ENCODE results near the gene LIPT2. TPM values are rescaled to one million over a fixed set of nuclear protein-coding genes. Genes with fewer than 3 reads are reported as not detected.

LIPT2 gene
- total and polyA plus RNA-seq, 2 of the 4 experiments (the other 2 are of a cell fraction), result 1.7 to 2.9 TPM

- TF ChIP-seq MAFK (IDR thresholded peaks at IDR 0.05; ENCODE audit: low read depth, low read length) (no peak), MXI1 (IDR thresholded peaks at IDR 0.05; ENCODE audit: borderline replicate concordance, low read depth, low read length) (no peak), FOS (IDR thresholded peaks at IDR 0.05; ENCODE audit: low read depth, low read length) (no peak), POLR2A (IDR thresholded peaks at IDR 0.05; ENCODE audit: low read depth, low read length) (no peak), SMC3 (IDR thresholded peaks at IDR 0.05; ENCODE audit: low read depth, low read length) (no peak), RFX5 (IDR thresholded peaks at IDR 0.05; ENCODE audit: low read depth, low read length) (no peak), BHLHE40 (IDR thresholded peaks at IDR 0.05; ENCODE audit: low read depth, low read length) (no peak), CEBPB (IDR thresholded peaks at IDR 0.05; ENCODE audit: low read depth, low read length) (no peak), MAZ (IDR thresholded peaks at IDR 0.05; ENCODE audit: borderline replicate concordance, low read depth, low read length) (no peak), USF2 (IDR thresholded peaks at IDR 0.05; ENCODE audit: low read depth, low read length) (no peak), RCOR1 (IDR thresholded peaks at IDR 0.05; ENCODE audit: insufficient replicate concordance, low read length) (no peak), CHD1 (IDR thresholded peaks at IDR 0.05; ENCODE audit: low read depth, low read length) (no peak), ELK1 (IDR thresholded peaks at IDR 0.05; ENCODE audit: borderline replicate concordance, low read depth, low read length) (no peak), NFE2L2 (IDR thresholded peaks at IDR 0.05; ENCODE audit: low read depth, low read length) (no peak), RAD21 (IDR thresholded peaks at IDR 0.05; ENCODE audit: low read length) (no peak), CTCF (conservative IDR thresholded peaks at IDR 0.05; ENCODE audit: low read depth, low read length) (no peak)
- no peak for DNase-seq
Observed at GRCh38 chr11:74447720-74448119, 45.8 kb downstream of the LIPT2 start.

More at GRCh38 chr11:74447720-74448119, 45.8 kb downstream of the LIPT2 start:
- H3K56ac ChIP-seq (ENCODE audit: extremely low read depth, insufficient read depth, low read length), result no peak overlapping the region
- ATAC-seq (ENCODE audit: low read depth), result no peak
- no peak overlapping the region for H3K4ac ChIP-seq (ENCODE audit: low read depth, low read length)
- no peaks in the 10 kb centered on the region for H3K9me3 ChIP-seq (ENCODE audit: control insufficient read depth, insufficient read depth, low read length)
- H3K27ac ChIP-seq (ENCODE audit: insufficient read depth, low read length), result no peak overlapping the region
- H3K18ac ChIP-seq (ENCODE audit: low read depth, low read length), result no peak overlapping the region
- POLR2A ChIA-PET (ENCODE audit: unreplicated experiment), result no interaction called here
- no peak overlapping the region for H4K91ac ChIP-seq (ENCODE audit: insufficient read depth, low read depth, low read length)
- no peak overlapping the region for H2AK5ac ChIP-seq (ENCODE audit: low read depth, low read length)
- no peak overlapping the region for H3K23ac ChIP-seq (ENCODE audit: low read depth, low read length)
- intact Hi-C loops (cut with micrococcal nuclease) (loop anchor here (10.0 kb wide), 1 partner anchor 123 kb away; no protein-coding TSS in a partner anchor), dilution Hi-C loops (cut with HindIII; ENCODE audit: low sequenced_read_pairs, unreplicated experiment) (no loop called here), in situ Hi-C loops (cut with MboI; ENCODE audit: low sequenced_read_pairs) (loop anchor here (10.0 kb wide), 1 partner anchor 483 kb away; no protein-coding TSS in a partner anchor)
- H3K4me3 ChIP-seq (ENCODE audit: insufficient read depth, low read depth, low read length), result no peak overlapping the region
- peaks cover 6% of the 10 kb centered on the region for H3K27me3 ChIP-seq (ENCODE audit: control insufficient read depth, insufficient read depth, low read length)
- H2AK9ac ChIP-seq (replicated peaks; ENCODE audit: low read depth, low read length, poor library complexity), result no peak overlapping the region
- H3K14ac ChIP-seq (replicated peaks; ENCODE audit: low read depth, low read length), result no peak overlapping the region
- no peak overlapping the region for H4K8ac ChIP-seq (ENCODE audit: low read depth in 2 of 2, low read length in 2 of 2)
- no peak overlapping the region for H2BK20ac ChIP-seq (ENCODE audit: low read depth, low read length)
- H2BK5ac ChIP-seq (ENCODE audit: low read depth, low read length, poor library complexity, severe bottlenecking), result no peak overlapping the region
- H3K9me1 ChIP-seq (ENCODE audit: insufficient read depth, low read length), result no peaks in the 10 kb centered on the region
- no peaks in the 10 kb centered on the region for H4K20me1 ChIP-seq (ENCODE audit: insufficient read depth, low read length)
- no peak overlapping the region for H2BK120ac ChIP-seq (ENCODE audit: low read depth, low read length)
- H3K4me1 ChIP-seq (ENCODE audit: control insufficient read depth, insufficient read depth, low read length), result peaks cover 4% of the 10 kb centered on the region
- H2AFZ ChIP-seq (replicated peaks; ENCODE audit: low read length, poor library complexity), result no peak overlapping the region
- H3K9ac ChIP-seq (ENCODE audit: low read depth, low read length), result no peak overlapping the region
- H3K36me3 ChIP-seq (ENCODE audit: control insufficient read depth, insufficient read depth, low read length), result no peaks in the 10 kb centered on the region
- H3K4me2 ChIP-seq (ENCODE audit: low read depth, low read length), result no peak overlapping the region
- CTCF ChIA-PET, result interaction anchor here (1.1 to 1.8 kb wide), 2 partner anchors 13 to 192 kb away, joined by 3 to 7 read pairs; no protein-coding TSS in a partner anchor
- no peaks in the 10 kb centered on the region for H3K79me1 ChIP-seq (ENCODE audit: low read depth in 1 of 2, low read length in 2 of 2)
- H4K5ac ChIP-seq (ENCODE audit: low read depth, low read length), result no peak overlapping the region
- no TSS peak for BruUV-seq (replicated peaks)
- H2BK15ac ChIP-seq (ENCODE audit: low read depth, low read length), result no peak overlapping the region

All from IMR-90 (cell line).